Small intestine (tissue), 7 donors: ENCODE measurements around the gene CMBL. TPM values are rescaled to one million over a fixed set of nuclear protein-coding genes. Genes with fewer than 3 reads are reported as not detected.

Source experiments
- DNase-seq, 2 donors: peaks; one replicate each; pipeline versions ENCODE4 v3.0.0 to v3.0.0-alpha.2; 2013
- FAIRE-seq: peaks from 2 replicates; lab custom pipeline; 2012; peaks lifted over from hg19 to GRCh38; lab: Jason Lieb, UNC
- H3K27ac ChIP-seq, 3 donors: one replicate each; pipeline ENCODE4 v1.5.1; 2013; ENCODE audit warnings: low read length in 2 of 3, mild to moderate bottlenecking in 2 of 3, control low read depth in 1 of 3, inconsistent platforms in 1 of 3, low read depth in 1 of 3, moderate library complexity in 1 of 3
- H3K27me3 ChIP-seq, 3 donors: one replicate each; pipeline ENCODE4 v1.6.1; 2013; ENCODE audit warnings: low read length in 3 of 3, inconsistent platforms in 1 of 3; ENCODE audit not compliant: control insufficient read depth in 3 of 3, insufficient read depth in 3 of 3
- H3K36me3 ChIP-seq, 3 donors: one replicate each; pipeline ENCODE4 v1.6.1; 2013; ENCODE audit warnings: low read length in 3 of 3, inconsistent platforms in 1 of 3, low read depth in 1 of 3, mild to moderate bottlenecking in 1 of 3, moderate library complexity in 1 of 3; ENCODE audit not compliant: control insufficient read depth in 3 of 3, insufficient read depth in 2 of 3
- H3K4me1 ChIP-seq, 3 donors: one replicate each; pipeline ENCODE4 v1.6.1; 2013; ENCODE audit warnings: low read length in 2 of 3, inconsistent platforms in 1 of 3, low read depth in 1 of 3, mild to moderate bottlenecking in 1 of 3, moderate library complexity in 1 of 3; ENCODE audit not compliant: control insufficient read depth in 3 of 3, insufficient read depth in 2 of 3
- H3K4me3 ChIP-seq, 3 donors: one replicate each; pipeline ENCODE4 v1.5.1; 2013; ENCODE audit warnings: low read length in 3 of 3, control low read depth in 1 of 3, inconsistent platforms in 1 of 3, low read depth in 1 of 3, mild to moderate bottlenecking in 1 of 3, moderate library complexity in 1 of 3
- H3K9me3 ChIP-seq, 2 donors: one replicate each; pipeline ENCODE4 v1.6.1; 2013; ENCODE audit warnings: low read depth in 1 of 2, low read length in 1 of 2; ENCODE audit not compliant: control insufficient read depth in 2 of 2, insufficient read depth in 1 of 2
- WGBS, 3 donors: extraction: QIAGEN DNeasy Blood & Tissue Kit; methylation state at CpG; one replicate each; pipeline ENCODE4 v1.1.7; 2013; 5-methylcytosine and 5-hydroxymethylcytosine counted together
- polyA plus RNA-seq, 4 donors: library from polyadenylated mRNA; stranded (reverse) in 3 of 4; unstranded in 1 of 4; fragments of 200-250 nt in 3 of 4; fragments of 120-200 nt in 1 of 4; gene quantifications; one replicate each; pipeline versions ENCODE4 v1.2.1 to v1.2.3, GENCODE V29; 2013
- donor health status: healthy with polysubstance abuse.
- donor health status: control.
- donor health status: control.
- donor health status: Bipolar disorder and iron deficiency.
- donor health status: healthy.

CMBL gene
- polyA plus RNA-seq, 4 donors = 81.5 to 516 (median 162) TPM

GRCh38 chr5:10259899-10260298, 47.8 kb downstream of the CMBL start:
- Histone ChIP-seq H3K4me3 (no peak overlapping the region), H3K27me3 (no peaks in the 10 kb centered on the region), H3K36me3 (peaks cover 25 to 56% (median 49%) of the 10 kb centered on the region in 3 donors), H3K9me3 (no peaks in the 10 kb centered on the region), H3K27ac (no peak overlapping the region), H3K4me1 (no peaks in the 10 kb centered on the region)
- no peak for FAIRE-seq
- no peak for DNase-seq
- 85 to 95% (median 88%) methylated on average over 5 of the region's 5 CpGs for WGBS, 3 donors

GRCh38 chr5:10257870-10258269, 49.8 kb downstream of the CMBL start:
- Histone ChIP-seq H3K4me1 (peaks cover 0 to 4% (median 0%) of the 10 kb centered on the region in 3 donors), H3K9me3 (no peaks in the 10 kb centered on the region), H3K4me3 (no peak overlapping the region), H3K27ac (no peak overlapping the region), H3K36me3 (peaks cover 17 to 51% (median 47%) of the 10 kb centered on the region in 3 donors), H3K27me3 (no peaks in the 10 kb centered on the region)
- no peak for DNase-seq
- no peak for FAIRE-seq
- WGBS, 3 donors = 70 to 75% (median 71%) methylated on average over 8 of the region's 8 CpGs

- WGBS, 3 donors = 39 to 64% (median 42%) methylated on average over 2 of the region's 2 CpGs
- peaks cover 9 to 33% (median 24%) of the 10 kb centered on the region in 3 donors for H3K36me3 ChIP-seq
- FAIRE-seq = no peak
- H3K9me3 ChIP-seq = no peaks in the 10 kb centered on the region
- H3K27me3 ChIP-seq = no peaks in the 10 kb centered on the region
- no peak overlapping the region for H3K4me3 ChIP-seq
- H3K27ac ChIP-seq = no peak overlapping the region
- no peak for DNase-seq
- H3K4me1 ChIP-seq = peaks cover 6 to 13% (median 9%) of the 10 kb centered on the region in 3 donors
Observed at GRCh38 chr5:10254686-10255085, 53.0 kb downstream of the CMBL start.

- 88 to 96% (median 90%) methylated on average over 3 of the region's 3 CpGs for WGBS, 3 donors
- Histone ChIP-seq H3K27ac (no peak overlapping the region), H3K4me3 (no peak overlapping the region), H3K9me3 (no peaks in the 10 kb centered on the region), H3K27me3 (no peaks in the 10 kb centered on the region), H3K4me1 (peaks cover 13 to 17% (median 15%) of the 10 kb centered on the region in 3 donors), H3K36me3 (peaks cover 4 to 23% (median 14%) of the 10 kb centered on the region in 3 donors)
- no peak for DNase-seq
- no peak for FAIRE-seq
Observed at GRCh38 chr5:10253390-10253789, 54.3 kb downstream of the CMBL start.

GRCh38 chr5:10251405-10251804, 56.3 kb downstream of the CMBL start:
- 12 to 23% (median 16%) methylated on average over 7 of the region's 7 CpGs for WGBS, 3 donors
- H3K36me3 ChIP-seq = peaks cover 0 to 13% (median 11%) of the 10 kb centered on the region in 3 donors
- H3K9me3 ChIP-seq = no peaks in the 10 kb centered on the region
- DNase-seq (peak in 1 of 2 donors; percentile 45), FAIRE-seq (no peak)
- H3K4me1 ChIP-seq = peaks cover 13 to 17% (median 17%) of the 10 kb centered on the region in 3 donors
- no peak overlapping the region for H3K27ac ChIP-seq
- peak overlapping the region in 2 of 3 donors; percentile 80 to 86 for H3K4me3 ChIP-seq
- no peaks in the 10 kb centered on the region for H3K27me3 ChIP-seq

- Histone ChIP-seq H3K27me3 (no peaks in the 10 kb centered on the region), H3K27ac (peak overlapping the region in 1 of 3 donors; percentile 87), H3K9me3 (no peaks in the 10 kb centered on the region), H3K36me3 (peaks cover 0 to 9% (median 9%) of the 10 kb centered on the region in 3 donors), H3K4me1 (peaks cover 13 to 17% (median 17%) of the 10 kb centered on the region in 3 donors), H3K4me3 (peak overlapping the region; percentile 80 to 88 (median 86))
- 0 to 1% (median 0%) methylated on average over 21 of the region's 21 CpGs for WGBS, 3 donors
- FAIRE-seq (no peak), DNase-seq (no peak)
Observed at GRCh38 chr5:10250806-10251276, 56.9 kb downstream of the CMBL start.

- no peak for FAIRE-seq
- Histone ChIP-seq H3K4me3 (peak within 1 kb of the TSS; percentile 80 to 88 (median 86)), H3K27me3 (no peaks in the 10 kb centered on the region), H3K9me3 (no peaks in the 10 kb centered on the region), H3K36me3 (peaks cover 0 to 7% (median 6%) of the 10 kb centered on the region in 3 donors), H3K27ac (peak within 1 kb of the TSS; percentile 87 to 96 (median 90)), H3K4me1 (peaks cover 13 to 17% (median 17%) of the 10 kb centered on the region in 3 donors)
- DNase-seq = peak; percentile 98
- 0 to 1% (median 0%) methylated on average over 57 to 67 of the region's 67 CpGs for WGBS, 3 donors
Observed at GRCh38 chr5:10249948-10250805, 57.5 kb downstream of the CMBL start, which contains the start of gene CCT5. Gene CCT5, plus strand, starts transcription at chr5:10250280. Its CDS starts 61 bp downstream, at chr5:10250341.
